GM18868 (cell line): Measurements from ENCODE around the gene PECR.
"Not testable (repeated sequence)": the region's sequence is repeated elsewhere in the genome, so short reads cannot be mapped to it uniquely, and the experiment has no call there.

ENCODE experiments used
- ATAC-seq: cut with Tn5 transposase; IDR thresholded peaks from one replicate; pipeline ENCODE4 v1.9.1; 2021; ENCODE audit warnings: mild to moderate bottlenecking, moderate library complexity; ENCODE audit not compliant: unreplicated experiment

PECR gene

GRCh38 chr2:216004697-216005283, 76.8 kb downstream of the PECR start:
- ATAC-seq = peak; percentile 31

- no peak for ATAC-seq
Observed at GRCh38 chr2:216003876-216004696, 77.5 kb downstream of the PECR start.

- no peak for ATAC-seq
Observed at GRCh38 chr2:216002693-216003092, 78.9 kb downstream of the PECR start.

GRCh38 chr2:216002101-216002678, 79.4 kb downstream of the PECR start:
- ATAC-seq = no peak

GRCh38 chr2:216001216-216002100, 80.2 kb downstream of the PECR start:
- peak; percentile 37 for ATAC-seq

- ATAC-seq = no peak
Observed at GRCh38 chr2:215998636-215999035, 83.0 kb downstream of the PECR start.

GRCh38 chr2:215997219-215997618, 84.4 kb downstream of the PECR start:
- ATAC-seq = no peak

GRCh38 chr2:215994911-215995310, 86.7 kb downstream of the PECR start:
- no peak for ATAC-seq

- not testable (repeated sequence) for ATAC-seq
Observed at GRCh38 chr2:215988556-215989207, 92.9 kb downstream of the PECR start.
